Right atrium auricular region (tissue), 2 donors: Measurements from ENCODE around the gene FAM8A1. TPM values are rescaled to one million over a fixed set of nuclear protein-coding genes. Genes with fewer than 3 reads are reported as not detected.
A peak's percentile ranks its signal among the peaks of the same experiment; 100 is the strongest.
"Not testable (repeated sequence)": the region's sequence is repeated elsewhere in the genome, so short reads cannot be mapped to it uniquely, and the experiment has no call there.

Source experiments
- DNase-seq: peaks from one replicate; pipeline ENCODE4 v3.0.0-alpha.2; 2019; ENCODE audit warnings: low spot score
- H3K27ac ChIP-seq, 2 donors: fragments of 200-600 bp; sonication (generic); 1 replicate in 1 of 2; 2 replicates in 1 of 2; pipeline ENCODE4 v1.5.1; 2016 to 2019
- H3K27me3 ChIP-seq, 2 donors: fragments of 200-600 bp; sonication (generic); one replicate each; pipeline versions ENCODE4 v1.5.1 to v1.6.0; 2017 to 2019
- H3K36me3 ChIP-seq: fragments of 200-600 bp; sonication (generic); one replicate; pipeline ENCODE4 v1.5.1; 2016
- H3K4me1 ChIP-seq, 2 donors: fragments of 200-600 bp; sonication (generic); one replicate each; pipeline versions ENCODE4 v1.5.1 to v1.6.0; 2017 to 2019
- H3K4me3 ChIP-seq, 2 donors: fragments of 200-600 bp; sonication (generic); 1 replicate in 1 of 2; 2 replicates in 1 of 2; pipeline ENCODE4 v1.5.1; 2017 to 2019; ENCODE audit warnings: mild to moderate bottlenecking in 1 of 2, moderate library complexity in 1 of 2
- H3K9me3 ChIP-seq, 2 donors: fragments of 200-600 bp; sonication (generic); one replicate each; pipeline ENCODE4 v1.5.1; 2019
- CTCF ChIP-seq, 2 donors: fragments of 200-600 bp; sonication (generic); IDR thresholded peaks; one replicate each; pipeline ENCODE4 v1.5.1; 2019; ENCODE audit warnings: antibody characterized with exemption in 2 of 2
- total RNA-seq, 2 donors: library from RNA; depleted of rRNA; stranded (reverse); fragments of >200 nt; gene quantifications; one replicate each; pipeline ENCODE4 v1.1.0, GENCODE V29; 2016

The FAM8A1 gene
- total RNA-seq, 2 donors from 2014 or later: 19.3 to 21.0 TPM

GRCh38 chr6:17584241-17584803, 15.8 kb upstream of the FAM8A1 start:
- DNase-seq: no peak
- no peaks in the 10 kb centered on the region for H3K27me3 ChIP-seq
- H3K4me3 ChIP-seq: peak overlapping the region in 1 of 2 donors; percentile 16
- no peaks in the 10 kb centered on the region for H3K9me3 ChIP-seq
- H3K36me3 ChIP-seq: no peaks in the 10 kb centered on the region
- H3K27ac ChIP-seq: peak overlapping the region; percentile 67 to 74
- peaks cover 0 to 7% of the 10 kb centered on the region in 2 donors for H3K4me1 ChIP-seq
- TF ChIP-seq CTCF (IDR thresholded peaks at IDR 0.05): peak; percentile 76 to 92

GRCh38 chr6:17585766-17586490, 14.2 kb upstream of the FAM8A1 start:
- H3K27ac ChIP-seq: no peak overlapping the region

GRCh38 chr6:17586623-17587022, 13.5 kb upstream of the FAM8A1 start:
- not testable (repeated sequence) for DNase-seq

More at GRCh38 chr6:17585766-17586490, 14.2 kb upstream of the FAM8A1 start:
- Histone ChIP-seq H3K4me3 (no peak overlapping the region), H3K27me3 (no peaks in the 10 kb centered on the region), H3K36me3 (no peaks in the 10 kb centered on the region), H3K9me3 (no peaks in the 10 kb centered on the region), H3K4me1 (peaks cover 0 to 7% of the 10 kb centered on the region in 2 donors)
- no peak for TF ChIP-seq CTCF (IDR thresholded peaks at IDR 0.05)
- DNase-seq: no peak

GRCh38 chr6:17588011-17588410, 12.1 kb upstream of the FAM8A1 start:
- Histone ChIP-seq H3K36me3 (no peaks in the 10 kb centered on the region), H3K27ac (no peak overlapping the region), H3K9me3 (no peaks in the 10 kb centered on the region), H3K27me3 (no peaks in the 10 kb centered on the region), H3K4me1 (peaks cover 0 to 7% of the 10 kb centered on the region in 2 donors), H3K4me3 (no peak overlapping the region)
- DNase-seq: no peak
- no peak for TF ChIP-seq CTCF (IDR thresholded peaks at IDR 0.05)

More at GRCh38 chr6:17586623-17587022, 13.5 kb upstream of the FAM8A1 start:
- H3K36me3 ChIP-seq, H3K27me3 ChIP-seq, H3K4me1 ChIP-seq, H3K9me3 ChIP-seq, H3K4me3 ChIP-seq, H3K27ac ChIP-seq: not testable (repeated sequence)

GRCh38 chr6:17589406-17590096, 10.6 kb upstream of the FAM8A1 start:
- DNase-seq: no peak
- H3K4me1 ChIP-seq: no peaks in the 10 kb centered on the region
- no peaks in the 10 kb centered on the region for H3K36me3 ChIP-seq
- no peaks in the 10 kb centered on the region for H3K27me3 ChIP-seq
- no peaks in the 10 kb centered on the region for H3K9me3 ChIP-seq
- H3K27ac ChIP-seq: no peak overlapping the region
- no peak for TF ChIP-seq CTCF (IDR thresholded peaks at IDR 0.05)
- H3K4me3 ChIP-seq: no peak overlapping the region

GRCh38 chr6:17591287-17591686, 8.8 kb upstream of the FAM8A1 start:
- no peaks in the 10 kb centered on the region for H3K4me1 ChIP-seq
- no peaks in the 10 kb centered on the region for H3K9me3 ChIP-seq
- no peak for TF ChIP-seq CTCF (IDR thresholded peaks at IDR 0.05)
- H3K36me3 ChIP-seq: no peaks in the 10 kb centered on the region
- H3K4me3 ChIP-seq: no peak overlapping the region
- DNase-seq: no peak
- no peaks in the 10 kb centered on the region for H3K27me3 ChIP-seq
- no peak overlapping the region for H3K27ac ChIP-seq
